PC-3 (cell line): ENCODE data around the gene AMELX.

Experiments used
- EZH2 ChIP-seq: fragments of 300-600 bp; sonication (generic); IDR thresholded peaks from one replicate; pipeline ENCODE4 v1.6.1; 2017; ENCODE audit warnings: antibody characterized with exemption, mild to moderate bottlenecking, low read length; ENCODE audit not compliant: unreplicated experiment
- TF ChIP-seq, protein P1 (sequence below): fragments of 300-600 bp; sonication (generic); conservative IDR thresholded peaks from 2 replicates; pipeline ENCODE4 v1.5.1; 2017; ENCODE audit warnings: antibody characterized with exemption, low read depth, mild to moderate bottlenecking, low read length

- no peak for TF ChIP-seq EZH2
- TF ChIP-seq, protein P1, sequence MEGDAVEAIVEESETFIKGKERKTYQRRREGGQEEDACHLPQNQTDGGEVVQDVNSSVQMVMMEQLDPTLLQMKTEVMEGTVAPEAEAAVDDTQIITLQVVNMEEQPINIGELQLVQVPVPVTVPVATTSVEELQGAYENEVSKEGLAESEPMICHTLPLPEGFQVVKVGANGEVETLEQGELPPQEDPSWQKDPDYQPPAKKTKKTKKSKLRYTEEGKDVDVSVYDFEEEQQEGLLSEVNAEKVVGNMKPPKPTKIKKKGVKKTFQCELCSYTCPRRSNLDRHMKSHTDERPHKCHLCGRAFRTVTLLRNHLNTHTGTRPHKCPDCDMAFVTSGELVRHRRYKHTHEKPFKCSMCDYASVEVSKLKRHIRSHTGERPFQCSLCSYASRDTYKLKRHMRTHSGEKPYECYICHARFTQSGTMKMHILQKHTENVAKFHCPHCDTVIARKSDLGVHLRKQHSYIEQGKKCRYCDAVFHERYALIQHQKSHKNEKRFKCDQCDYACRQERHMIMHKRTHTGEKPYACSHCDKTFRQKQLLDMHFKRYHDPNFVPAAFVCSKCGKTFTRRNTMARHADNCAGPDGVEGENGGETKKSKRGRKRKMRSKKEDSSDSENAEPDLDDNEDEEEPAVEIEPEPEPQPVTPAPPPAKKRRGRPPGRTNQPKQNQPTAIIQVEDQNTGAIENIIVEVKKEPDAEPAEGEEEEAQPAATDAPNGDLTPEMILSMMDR: no peak
These were observed 19.7 kb upstream of the AMELX start for GRCh38 chrX:11273544-11273943.
